Duodenal mucosa (tissue), 2 donors: ENCODE data around the gene FADS3.

ENCODE experiments used
- H3K27ac ChIP-seq: one replicate; pipeline ENCODE4 v1.7.0; 2013; ENCODE audit warnings: low read depth, low read length
- H3K27me3 ChIP-seq, 2 donors: one replicate each; pipeline ENCODE4 v1.7.0; 2013; ENCODE audit warnings: low read length in 2 of 2, control low read depth in 1 of 2; ENCODE audit not compliant: insufficient read depth in 2 of 2, control insufficient read depth in 1 of 2
- H3K36me3 ChIP-seq, 2 donors: one replicate each; pipeline ENCODE4 v1.7.0; 2013; ENCODE audit warnings: low read length in 2 of 2, control low read depth in 1 of 2; ENCODE audit not compliant: insufficient read depth in 2 of 2, control insufficient read depth in 1 of 2
- H3K4me1 ChIP-seq, 2 donors: one replicate each; pipeline ENCODE4 v1.7.0; 2013; ENCODE audit warnings: low read length in 2 of 2, control low read depth in 1 of 2; ENCODE audit not compliant: insufficient read depth in 2 of 2, control insufficient read depth in 1 of 2
- H3K4me3 ChIP-seq, 2 donors: one replicate each; pipeline ENCODE4 v1.7.0; 2013; ENCODE audit warnings: low read length in 2 of 2, low read depth in 1 of 2
- H3K9ac ChIP-seq, 2 donors: one replicate each; pipeline ENCODE4 v1.7.0; 2013; ENCODE audit warnings: low read length in 2 of 2, low read depth in 1 of 2
- H3K9me3 ChIP-seq, 2 donors: one replicate each; pipeline ENCODE4 v1.7.0; 2013; ENCODE audit warnings: low read length in 2 of 2, control low read depth in 1 of 2; ENCODE audit not compliant: control insufficient read depth in 1 of 2

Gene FADS3

DNA sequence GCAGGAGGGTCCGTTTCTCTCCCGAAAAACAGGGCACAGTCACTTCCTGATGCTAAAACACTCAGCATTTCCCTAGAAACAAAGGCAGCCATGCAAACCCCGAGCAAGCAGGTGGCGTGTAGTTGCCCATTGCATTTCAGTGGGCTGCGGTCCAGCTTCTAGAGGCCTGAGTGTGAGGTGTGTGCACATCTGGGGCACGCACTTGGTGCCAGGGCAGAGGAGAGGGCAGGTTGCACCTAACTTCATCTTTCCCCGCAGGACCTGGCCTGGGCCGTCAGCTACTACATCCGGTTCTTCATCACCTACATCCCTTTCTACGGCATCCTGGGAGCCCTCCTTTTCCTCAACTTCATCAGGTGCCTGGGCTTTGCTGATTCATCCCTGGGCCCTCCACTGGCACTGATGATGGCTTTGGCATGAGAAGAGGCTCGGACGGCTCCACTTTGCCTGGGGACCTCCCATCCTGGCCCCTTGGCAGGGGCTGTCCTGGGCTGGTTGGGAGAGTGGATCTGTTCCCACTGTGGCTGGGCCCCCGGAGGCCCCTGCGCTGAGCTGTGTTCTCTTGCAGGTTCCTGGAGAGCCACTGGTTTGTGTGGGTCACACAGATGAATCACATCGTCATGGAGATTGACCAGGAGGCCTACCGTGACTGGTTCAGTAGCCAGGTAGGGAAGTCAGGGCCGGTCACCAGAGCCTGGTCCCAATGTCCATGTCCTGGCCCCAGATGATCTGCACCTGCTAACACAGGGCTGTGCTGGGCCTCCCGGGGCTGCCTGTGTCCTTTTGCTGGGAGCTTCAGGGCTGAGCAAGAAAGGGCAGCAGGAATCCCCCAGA, 28.4 kb downstream of the FADS3 start:
- H3K27me3 ChIP-seq, result no peaks in the 10 kb centered on the region
- H3K36me3 ChIP-seq, result peaks cover 0 to 55% of the 10 kb centered on the region in 2 donors
- no peaks in the 10 kb centered on the region for H3K9me3 ChIP-seq
- no peak overlapping the region for H3K4me3 ChIP-seq
- no peak overlapping the region for H3K27ac ChIP-seq
- H3K9ac ChIP-seq, result no peak overlapping the region
- H3K4me1 ChIP-seq, result no peaks in the 10 kb centered on the region

DNA sequence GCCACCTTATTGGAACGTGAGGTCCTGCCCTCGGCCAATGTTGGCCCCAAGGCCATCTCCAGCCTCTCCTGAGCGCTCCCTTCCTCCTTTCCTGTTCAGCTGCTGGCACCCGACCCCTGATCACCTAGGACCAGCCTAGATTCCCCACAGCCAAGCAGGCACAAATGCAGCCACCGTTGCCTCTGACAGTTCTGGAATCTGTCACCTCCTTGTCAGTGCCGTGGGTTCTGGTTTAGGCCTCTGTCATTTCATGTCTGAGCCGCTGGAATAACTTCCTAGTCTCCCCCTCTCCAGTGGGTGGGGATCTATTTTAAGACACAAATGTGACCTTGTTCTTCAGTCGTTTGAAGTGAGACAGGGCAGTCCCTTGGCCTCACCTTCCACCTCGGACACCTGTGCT, 29.7 kb downstream of the FADS3 start:
- H3K4me3 ChIP-seq, result no peak overlapping the region
- H3K4me1 ChIP-seq, result no peaks in the 10 kb centered on the region
- H3K36me3 ChIP-seq, result peaks cover 0 to 65% of the 10 kb centered on the region in 2 donors
- H3K27me3 ChIP-seq, result no peaks in the 10 kb centered on the region
- H3K9me3 ChIP-seq, result no peaks in the 10 kb centered on the region
- no peak overlapping the region for H3K27ac ChIP-seq
- no peak overlapping the region for H3K9ac ChIP-seq

DNA sequence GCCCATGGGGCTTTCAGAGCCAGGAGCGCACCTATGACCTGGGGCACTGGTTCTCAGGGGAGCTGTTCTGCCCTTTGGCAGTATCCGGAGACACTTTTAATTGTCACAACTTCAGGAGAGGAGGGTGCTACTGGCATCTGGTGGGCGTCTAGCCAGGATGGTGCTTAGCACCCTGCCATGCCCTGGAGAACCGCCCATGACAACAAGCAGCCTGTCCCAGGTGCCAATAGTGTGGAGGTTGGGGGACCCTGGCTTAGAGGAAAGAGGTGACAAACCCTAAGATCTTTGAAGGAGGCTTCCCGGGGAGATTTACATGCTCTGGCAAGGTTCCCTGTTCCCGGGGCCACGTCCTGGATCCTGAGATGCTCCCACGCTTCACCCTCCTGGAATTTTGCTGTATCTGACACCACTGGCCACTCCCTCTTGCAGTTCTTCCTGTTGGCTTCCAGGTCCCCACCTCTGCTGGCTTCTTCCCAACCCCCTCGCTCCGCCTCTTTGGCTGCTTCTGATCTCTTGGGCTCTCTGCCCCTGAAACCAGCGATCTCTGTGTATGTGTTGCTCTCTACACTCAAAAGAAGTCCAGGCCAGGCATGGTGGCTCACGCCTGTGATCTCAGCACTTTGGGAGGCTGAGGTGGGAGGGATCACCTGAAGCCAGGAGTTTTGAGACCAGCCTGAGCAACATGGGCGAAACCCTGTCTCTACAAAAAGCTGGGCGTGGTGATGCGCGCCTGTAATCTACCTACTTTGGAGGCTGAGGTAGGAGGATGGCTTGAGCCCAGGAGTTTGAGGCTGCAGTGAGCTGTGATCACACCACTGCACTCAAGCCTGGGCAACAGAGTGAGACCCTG, 31.1 kb downstream of the FADS3 start:
- no peak overlapping the region for H3K4me3 ChIP-seq
- no peaks in the 10 kb centered on the region for H3K27me3 ChIP-seq
- peaks cover 0 to 67% of the 10 kb centered on the region in 2 donors for H3K36me3 ChIP-seq
- H3K9ac ChIP-seq, result no peak overlapping the region
- no peak overlapping the region for H3K27ac ChIP-seq
- no peaks in the 10 kb centered on the region for H3K9me3 ChIP-seq
- no peaks in the 10 kb centered on the region for H3K4me1 ChIP-seq

DNA sequence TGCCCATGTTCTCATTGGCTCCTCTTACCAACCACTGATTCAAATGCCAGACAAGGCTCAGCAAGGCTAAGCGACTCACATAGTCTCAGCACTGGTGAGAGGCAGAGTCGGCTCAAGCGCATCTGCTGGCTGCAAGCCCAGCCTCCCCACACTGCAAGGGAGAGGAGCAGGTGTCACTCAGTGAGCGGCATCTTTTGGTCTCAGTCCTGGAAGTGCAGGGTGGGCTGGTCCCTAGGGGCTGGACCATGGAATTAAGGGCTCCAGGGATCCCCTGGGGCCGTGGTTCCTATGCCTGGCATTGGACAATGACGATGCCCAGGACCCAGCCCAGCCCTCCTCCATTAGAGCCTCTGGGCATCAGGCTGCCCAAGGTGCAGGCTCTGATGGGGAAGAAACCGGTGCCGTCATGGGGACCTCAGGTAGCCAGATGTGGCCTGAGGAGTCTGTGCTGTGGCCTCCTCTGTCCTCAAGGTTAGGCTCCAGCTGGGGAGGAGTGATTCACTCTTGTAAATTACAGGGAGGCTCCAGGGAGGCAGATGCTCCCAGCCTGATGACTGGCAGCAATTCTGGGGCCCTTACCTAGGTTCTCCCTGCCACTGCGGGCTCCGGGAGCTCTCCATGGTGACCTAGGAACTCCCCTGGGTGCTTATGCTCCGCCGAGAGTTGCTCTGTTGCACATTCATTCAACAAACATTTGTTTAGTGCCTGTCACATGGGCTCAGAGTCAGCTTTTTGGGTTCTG, 35.2 kb downstream of the FADS3 start:
- H3K36me3 ChIP-seq, result peaks cover 0 to 66% of the 10 kb centered on the region in 2 donors

DNA sequence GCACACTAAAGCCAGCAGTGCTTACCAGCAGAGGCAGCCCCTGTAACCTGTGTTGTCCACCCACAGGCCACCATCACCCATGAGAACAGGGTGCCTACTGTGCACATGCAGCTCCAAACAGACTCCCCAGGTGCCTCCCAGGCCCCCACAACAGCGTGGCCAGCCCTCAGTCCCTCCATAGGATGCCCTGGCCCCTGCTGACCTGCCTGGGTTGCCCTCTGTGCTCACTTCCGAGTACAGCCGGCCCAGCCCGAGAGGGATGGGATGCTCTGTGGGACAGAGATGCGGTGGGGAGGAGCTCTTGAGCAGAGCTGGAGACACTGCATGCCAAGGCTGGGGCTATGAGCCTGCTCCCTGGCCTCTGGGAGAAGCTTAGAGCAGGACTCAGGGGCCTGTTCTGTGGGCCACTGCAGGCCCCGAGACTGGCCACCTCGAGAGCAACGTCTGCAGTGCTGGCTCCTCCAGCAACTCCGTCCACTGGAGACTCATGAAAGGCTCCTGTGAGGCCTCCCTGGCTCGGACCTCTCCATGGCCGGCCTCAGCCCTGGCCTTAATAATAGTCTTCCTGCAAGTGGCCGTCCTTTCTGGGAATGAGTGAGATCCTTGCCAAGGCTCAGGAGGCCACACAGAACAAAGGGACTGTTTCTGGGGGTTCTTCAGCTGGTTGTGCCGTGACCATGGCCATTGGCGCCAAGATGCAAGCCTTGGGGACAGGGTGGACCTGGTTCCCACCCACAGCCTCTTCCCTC, 36.2 kb downstream of the FADS3 start:
- Histone ChIP-seq H3K36me3 (peaks cover 0 to 61% of the 10 kb centered on the region in 2 donors), H3K27me3 (no peaks in the 10 kb centered on the region), H3K27ac (no peak overlapping the region), H3K9me3 (no peaks in the 10 kb centered on the region), H3K9ac (no peak overlapping the region), H3K4me1 (peaks cover 7 to 14% of the 10 kb centered on the region in 2 donors), H3K4me3 (no peak overlapping the region)

More for the DNA sequence above, 35.2 kb downstream of the FADS3 start:
- no peak overlapping the region for H3K4me3 ChIP-seq
- H3K9ac ChIP-seq, result no peak overlapping the region
- H3K4me1 ChIP-seq, result peaks cover 6% of the 10 kb centered on the region in 2 donors
- no peaks in the 10 kb centered on the region for H3K9me3 ChIP-seq
- no peaks in the 10 kb centered on the region for H3K27me3 ChIP-seq
- H3K27ac ChIP-seq, result no peak overlapping the region

DNA sequence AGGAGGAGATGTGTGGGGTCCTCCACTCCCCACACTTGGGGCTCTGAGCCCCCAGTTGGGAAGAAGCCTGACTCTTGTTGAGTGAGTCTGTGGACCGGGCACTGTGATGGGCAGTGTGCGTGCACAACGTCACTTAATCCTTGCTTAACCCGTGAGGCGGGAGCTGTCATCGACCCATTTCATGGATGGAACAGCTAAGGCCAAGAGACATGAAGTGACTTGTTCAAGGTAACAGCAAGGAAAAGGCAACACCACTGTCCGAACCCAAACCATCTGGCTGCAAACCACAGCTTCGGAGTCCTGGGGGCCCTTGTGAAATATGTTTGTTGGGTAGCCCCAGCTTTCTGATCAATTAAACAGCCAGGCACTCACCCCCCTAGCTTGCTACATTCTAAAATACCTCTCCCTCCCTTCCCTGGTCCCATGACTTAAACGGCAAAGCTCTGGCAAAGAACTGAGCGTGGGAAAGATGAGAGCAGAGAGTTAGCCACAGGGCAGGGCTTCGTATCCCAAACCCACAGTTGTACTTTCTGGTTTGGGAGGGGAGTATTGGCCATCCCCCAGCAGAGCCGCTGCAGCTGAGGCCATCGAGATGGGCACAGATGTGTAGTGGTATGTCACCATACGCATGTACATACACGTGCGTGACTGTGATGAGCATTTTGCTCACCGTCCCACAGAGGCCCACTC, 37.0 kb downstream of the FADS3 start:
- Histone ChIP-seq H3K4me3 (no peak overlapping the region), H3K27me3 (no peaks in the 10 kb centered on the region), H3K4me1 (peaks cover 7 to 14% of the 10 kb centered on the region in 2 donors), H3K9me3 (no peaks in the 10 kb centered on the region), H3K36me3 (peaks cover 0 to 55% of the 10 kb centered on the region in 2 donors), H3K27ac (no peak overlapping the region), H3K9ac (no peak overlapping the region)

DNA sequence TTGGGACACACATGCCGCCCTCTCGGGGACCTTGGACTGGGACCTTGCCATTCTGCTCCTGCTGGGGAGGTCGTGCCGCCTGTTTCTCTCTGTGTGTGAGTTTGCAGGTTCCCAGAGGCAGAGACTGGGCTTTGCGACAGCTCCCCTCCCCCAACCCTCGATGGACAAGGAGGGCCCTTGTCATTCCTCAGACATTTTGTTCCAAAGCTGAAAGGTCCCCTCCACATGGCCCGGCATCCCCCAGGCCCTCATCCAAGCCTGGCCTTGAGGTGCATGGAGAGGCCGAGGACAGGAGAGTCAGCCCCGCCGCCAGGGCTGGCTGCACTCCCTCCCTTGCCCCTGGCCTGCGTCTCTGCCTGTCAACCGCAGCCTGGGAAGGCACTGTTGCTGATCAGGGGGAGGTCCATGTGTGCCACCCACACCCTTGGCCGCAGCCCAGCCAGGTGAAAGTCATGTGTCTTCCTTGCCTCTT, 37.6 kb downstream of the FADS3 start:
- peaks cover 7 to 14% of the 10 kb centered on the region in 2 donors for H3K4me1 ChIP-seq
- H3K27me3 ChIP-seq, result no peaks in the 10 kb centered on the region
- H3K36me3 ChIP-seq, result peaks cover 0 to 54% of the 10 kb centered on the region in 2 donors
- no peak overlapping the region for H3K9ac ChIP-seq
- H3K9me3 ChIP-seq, result no peaks in the 10 kb centered on the region
- no peak overlapping the region for H3K4me3 ChIP-seq
- H3K27ac ChIP-seq, result no peak overlapping the region

DNA sequence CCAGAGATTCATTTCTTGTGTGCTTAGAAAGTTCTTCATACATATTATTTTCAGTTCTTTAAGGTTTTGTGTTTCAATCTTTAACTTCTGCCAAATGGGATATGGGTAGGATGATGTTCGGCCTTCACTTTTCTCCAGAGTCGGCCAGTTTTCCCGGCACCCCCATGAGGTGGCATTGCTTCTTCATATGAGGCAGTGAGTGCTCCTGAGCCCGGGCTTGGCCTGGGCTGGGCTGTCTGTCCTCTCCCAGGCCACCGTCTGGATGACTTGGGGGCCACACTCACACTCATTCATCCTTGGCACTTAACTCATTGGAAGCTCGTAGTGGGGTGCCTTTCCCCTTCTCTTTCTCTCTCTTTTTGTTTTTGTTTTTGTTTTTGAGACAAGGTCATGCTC, 39.4 kb downstream of the FADS3 start:
- peaks cover 0 to 56% of the 10 kb centered on the region in 2 donors for H3K36me3 ChIP-seq
- H3K4me3 ChIP-seq, result no peak overlapping the region
- no peak overlapping the region for H3K9ac ChIP-seq
- H3K4me1 ChIP-seq, result peaks cover 7 to 14% of the 10 kb centered on the region in 2 donors
- H3K27ac ChIP-seq, result no peak overlapping the region
- no peaks in the 10 kb centered on the region for H3K27me3 ChIP-seq
- H3K9me3 ChIP-seq, result no peaks in the 10 kb centered on the region
